Sigmoid colon (tissue), 7 donors: Measurements from ENCODE around the gene DYNC1LI2. TPM values are rescaled to one million over a fixed set of nuclear protein-coding genes. Genes with fewer than 3 reads are reported as not detected.
A peak's percentile ranks its signal among the peaks of the same experiment; 100 is the strongest.

ENCODE experiments used
- DNase-seq: peaks from one replicate; pipeline ENCODE4 v3.0.0-alpha.2; 2019
- H3K27ac ChIP-seq, 4 donors: fragments of 200-600 bp; sonication (generic); one replicate each; pipeline ENCODE4 v1.5.1; 2016 to 2019; ENCODE audit warnings: mild to moderate bottlenecking in 1 of 4
- H3K27me3 ChIP-seq, 3 donors: fragments of 200-600 bp; sonication (generic); one replicate each; pipeline ENCODE4 v1.5.1; 2019; ENCODE audit warnings: mild to moderate bottlenecking in 1 of 3
- H3K36me3 ChIP-seq, 4 donors: fragments of 200-600 bp; sonication (generic); one replicate each; pipeline ENCODE4 v1.5.1; 2016 to 2019
- H3K4me1 ChIP-seq, 4 donors: fragments of 200-600 bp; sonication (generic); one replicate each; pipeline ENCODE4 v1.5.1; 2017 to 2019
- H3K4me3 ChIP-seq, 4 donors: fragments of 200-600 bp; sonication (generic); one replicate each; pipeline ENCODE4 v1.5.1; 2017 to 2019; ENCODE audit warnings: mild to moderate bottlenecking in 2 of 4, moderate library complexity in 1 of 4
- H3K9me3 ChIP-seq, 4 donors: fragments of 200-600 bp in 3 of 4; sonication (generic) in 3 of 4; one replicate each; pipeline versions ENCODE4 v1.5.1 to v1.6.1; 2013 to 2019
- CTCF ChIP-seq, 4 experiments: fragments of 450-650 bp in 3 of 4; fragments of 200-600 bp in 1 of 4; IDR thresholded peaks; one replicate each; pipeline ENCODE4 v1.5.1; 2016 to 2019; ENCODE audit warnings: antibody characterized with exemption in 4 of 4, mild to moderate bottlenecking in 3 of 4, moderate library complexity in 2 of 4
- EP300 ChIP-seq, 4 donors: sonication (generic); formaldehyde crosslinking; IDR thresholded peaks; one replicate each; pipeline ENCODE4 v1.6.1; 2017; ENCODE audit warnings: antibody characterized with exemption in 4 of 4
- POLR2A ChIP-seq, 2 donors: fragments of 450-650 bp; IDR thresholded peaks; one replicate each; pipeline ENCODE4 v1.6.1; 2016; ENCODE audit warnings: antibody characterized with exemption in 2 of 2, mild to moderate bottlenecking in 2 of 2, moderate library complexity in 2 of 2
- POLR2AphosphoS5 ChIP-seq, 4 donors: sonication (generic); formaldehyde crosslinking; IDR thresholded peaks; one replicate each; pipeline ENCODE4 v1.6.1; 2017; ENCODE audit warnings: antibody characterized with exemption in 4 of 4
- WGBS, 2 donors: extraction: QIAGEN DNeasy Blood & Tissue Kit; methylation state at CpG; one replicate each; pipeline ENCODE4 v1.1.7; 2013; 5-methylcytosine and 5-hydroxymethylcytosine counted together
- intact Hi-C: fragments of 100-400 bp; cut with DNase I; formaldehyde crosslinking; loops from one replicate; pipeline ENCODE4 v1.15.1; 2023
- polyA plus RNA-seq, 3 donors: library from polyadenylated mRNA; stranded (reverse); fragments of 200-250 nt; gene quantifications; one replicate each; pipeline ENCODE4 v1.2.3, GENCODE V29; 2013
- total RNA-seq, 4 donors: library from RNA; depleted of rRNA; stranded (reverse); fragments of >200 nt; gene quantifications; one replicate each; pipeline ENCODE4 v1.1.0, GENCODE V29; 2016
- donor health status: healthy with polysubstance abuse.
- donor health status: Bipolar disorder and iron deficiency.
- donor health status: healthy.

Gene DYNC1LI2
- total and polyA plus RNA-seq, 7 donors, result 52.9 to 327 (median 164) TPM

GRCh38 chr16:66751053-66751302 lies 431 bp downstream of the DYNC1LI2 start:
- Histone ChIP-seq H3K36me3 (peaks cover 0 to 31% (median 0%) of the 10 kb centered on the region in 4 donors), H3K4me3 (peak overlapping the region; percentile 78 to 96 (median 94)), H3K9me3 (no peaks in the 10 kb centered on the region), H3K27me3 (no peaks in the 10 kb centered on the region), H3K27ac (peak overlapping the region; percentile 87 to 96 (median 90)), H3K4me1 (peaks cover 0 to 52% (median 48%) of the 10 kb centered on the region in 4 donors)
- intact Hi-C loops, result loop anchor here (5.0 to 10.0 kb wide), 4 partner anchors 89 to 346 kb away; partner anchors contain the start of genes CKLF and TK2
- 0 to 1% methylated on average over 22 of the region's 22 CpGs for WGBS, 2 donors
- no peak for DNase-seq
- TF ChIP-seq EP300 (IDR thresholded peaks at IDR 0.05) (no peak), POLR2AphosphoS5 (IDR thresholded peaks at IDR 0.05) (no peak), CTCF (IDR thresholded peaks at IDR 0.05) (no peak), POLR2A (IDR thresholded peaks at IDR 0.05) (no peak)

GRCh38 chr16:66750279-66751052 lies 943 bp downstream of the DYNC1LI2 start:
- no peaks in the 10 kb centered on the region for H3K9me3 ChIP-seq
- H3K4me3 ChIP-seq, result peak overlapping the region; percentile 78 to 96 (median 94)
- H3K36me3 ChIP-seq, result peaks cover 0 to 37% (median 1%) of the 10 kb centered on the region in 4 donors
- H3K27me3 ChIP-seq, result no peaks in the 10 kb centered on the region
- intact Hi-C loops, result loop anchor here (5.0 to 10.0 kb wide), 4 partner anchors 88 to 346 kb away; partner anchors contain the start of genes CKLF and TK2
- WGBS, 2 donors, result 12 to 21% methylated on average over 12 of the region's 12 CpGs
- H3K27ac ChIP-seq, result peak overlapping the region; percentile 87 to 96 (median 90)
- peaks cover 0 to 53% (median 50%) of the 10 kb centered on the region in 4 donors for H3K4me1 ChIP-seq
- TF ChIP-seq CTCF (IDR thresholded peaks at IDR 0.05) (no peak), EP300 (IDR thresholded peaks at IDR 0.05) (no peak), POLR2A (IDR thresholded peaks at IDR 0.05) (no peak), POLR2AphosphoS5 (IDR thresholded peaks at IDR 0.05) (no peak)
- DNase-seq, result no peak

- H3K4me1 ChIP-seq, result peaks cover 0 to 67% (median 62%) of the 10 kb centered on the region in 4 donors
- 23 to 52% methylated on average over 1 of the region's 1 CpG for WGBS, 2 donors
- H3K36me3 ChIP-seq, result peaks cover 0 to 69% (median 20%) of the 10 kb centered on the region in 4 donors
- no peak for TF ChIP-seq POLR2A (IDR thresholded peaks at IDR 0.05)
- TF ChIP-seq EP300 (IDR thresholded peaks at IDR 0.05), result no peak
- no peak for TF ChIP-seq POLR2AphosphoS5 (IDR thresholded peaks at IDR 0.05)
- TF ChIP-seq CTCF (IDR thresholded peaks at IDR 0.05), result no peak
- no peaks in the 10 kb centered on the region for H3K27me3 ChIP-seq
- H3K27ac ChIP-seq, result peak overlapping the region in 3 of 4 donors; percentile 39 to 70 (median 44)
- H3K9me3 ChIP-seq, result no peaks in the 10 kb centered on the region
- no peak for DNase-seq
- intact Hi-C loops, result no loop called here
- H3K4me3 ChIP-seq, result no peak overlapping the region
Observed at GRCh38 chr16:66746682-66747081, 4.7 kb downstream of the DYNC1LI2 start.

GRCh38 chr16:66746048-66746447 lies 5.4 kb downstream of the DYNC1LI2 start:
- 79 to 86% methylated on average over 3 of the region's 3 CpGs for WGBS, 2 donors
- no peaks in the 10 kb centered on the region for H3K9me3 ChIP-seq
- no peak overlapping the region for H3K4me3 ChIP-seq
- H3K36me3 ChIP-seq, result peaks cover 0 to 69% (median 20%) of the 10 kb centered on the region in 4 donors
- peak overlapping the region in 2 of 4 donors; percentile 44 to 70 for H3K27ac ChIP-seq
- no peaks in the 10 kb centered on the region for H3K27me3 ChIP-seq
- DNase-seq, result no peak
- peaks cover 0 to 73% (median 68%) of the 10 kb centered on the region in 4 donors for H3K4me1 ChIP-seq
- intact Hi-C loops, result no loop called here
- TF ChIP-seq CTCF (IDR thresholded peaks at IDR 0.05) (no peak), POLR2A (IDR thresholded peaks at IDR 0.05) (no peak), POLR2AphosphoS5 (IDR thresholded peaks at IDR 0.05) (no peak)
